RCC 7860 (cell line): ENCODE measurements around the gene ATF3.
A peak's percentile ranks its signal among the peaks of the same experiment; 100 is the strongest.

Experiments
- DNase-seq: peaks from one replicate; pipeline ENCODE4 v3.0.0-alpha.2; 2015; ENCODE audit warnings: low spot score
- FAIRE-seq: peaks from 2 replicates; lab custom pipeline; 2012; peaks lifted over from hg19 to GRCh38; lab: Jason Lieb, UNC

ATF3 gene

GRCh38 chr1:212607913-212608391, 609 bp upstream of the ATF3 start:
- FAIRE-seq (no peak), DNase-seq (no peak)

- FAIRE-seq: no peak
These were observed 569 bp downstream of the ATF3 start for GRCh38 chr1:212608959-212609700.

GRCh38 chr1:212609701-212610574, 1.4 kb downstream of the ATF3 start:
- no peak for FAIRE-seq
- DNase-seq: no peak

More at GRCh38 chr1:212608959-212609700, 569 bp downstream of the ATF3 start:
- DNase-seq: peak; percentile 24

- no peak for DNase-seq
- FAIRE-seq: no peak
These were observed 2.0 kb downstream of the ATF3 start for GRCh38 chr1:212610575-212610967.

GRCh38 chr1:212611000-212611948, 2.7 kb downstream of the ATF3 start:
- FAIRE-seq (no peak), DNase-seq (no peak)

GRCh38 chr1:212612041-212612961, 3.7 kb downstream of the ATF3 start:
- no peak for FAIRE-seq

GRCh38 chr1:212613440-212614335, 5.1 kb downstream of the ATF3 start:
- DNase-seq: no peak
- FAIRE-seq: no peak

More at GRCh38 chr1:212612041-212612961, 3.7 kb downstream of the ATF3 start:
- no peak for DNase-seq

- FAIRE-seq (no peak), DNase-seq (no peak)
These were observed 6.1 kb downstream of the ATF3 start for GRCh38 chr1:212614453-212615200.

- FAIRE-seq: no peak
- no peak for DNase-seq
These were observed 6.6 kb downstream of the ATF3 start for GRCh38 chr1:212615201-212615470.

GRCh38 chr1:212618466-212619210, 10.1 kb downstream of the ATF3 start:
- FAIRE-seq: no peak

GRCh38 chr1:212620293-212620692, 11.7 kb downstream of the ATF3 start:
- FAIRE-seq (no peak), DNase-seq (no peak)

More at GRCh38 chr1:212618466-212619210, 10.1 kb downstream of the ATF3 start:
- DNase-seq: no peak

GRCh38 chr1:212621043-212621948, 12.7 kb downstream of the ATF3 start:
- FAIRE-seq (no peak), DNase-seq (no peak)

- DNase-seq: no peak
- no peak for FAIRE-seq
These were observed 13.4 kb downstream of the ATF3 start for GRCh38 chr1:212621949-212622305.

GRCh38 chr1:212622467-212622866, 13.9 kb downstream of the ATF3 start:
- no peak for DNase-seq

GRCh38 chr1:212622906-212623305, 14.3 kb downstream of the ATF3 start:
- FAIRE-seq: no peak
- no peak for DNase-seq

More at GRCh38 chr1:212622467-212622866, 13.9 kb downstream of the ATF3 start:
- no peak for FAIRE-seq

GRCh38 chr1:212623603-212624002, 15.0 kb downstream of the ATF3 start:
- FAIRE-seq (no peak), DNase-seq (no peak)
